ENCODE measurements around the gene MARVELD1. TPM values are rescaled to one million over a fixed set of nuclear protein-coding genes. Genes with fewer than 3 reads are reported as not detected.

MARVELD1 gene
- total RNA-seq, 4 donors from 2014 or later: 33.8 to 126 (median 58.7) TPM

DNA sequence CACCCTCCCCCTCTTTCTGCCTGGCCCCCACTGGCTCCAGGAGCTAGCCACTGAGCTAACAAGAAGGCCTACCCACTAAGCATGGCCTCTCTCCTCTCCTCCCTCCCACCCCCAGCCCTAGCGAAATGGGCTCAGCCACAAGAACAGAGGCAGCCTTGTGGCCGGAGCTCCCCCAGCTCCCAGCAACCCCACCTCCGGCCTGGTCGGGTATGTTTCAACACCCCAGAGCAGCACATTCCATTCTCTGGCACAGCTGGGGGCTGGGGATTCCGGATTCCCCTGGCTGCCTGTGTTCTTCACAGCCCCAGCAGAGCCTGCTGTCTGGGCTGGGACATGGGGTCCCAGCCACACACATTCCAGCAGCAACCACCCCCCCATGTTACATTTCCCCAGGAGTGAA lies 49.3 kb downstream of the MARVELD1 start:
- Histone ChIP-seq H3K4me1 (peaks cover 0 to 13% (median 0%) of the 10 kb centered on the region in 3 donors), H3K27ac (peak overlapping the region in 3 of 4 donors; percentile 53 to 66 (median 54)), H3K9me3 (no peaks in the 10 kb centered on the region), H3K4me3 (no peak overlapping the region), H3K27me3 (peaks cover 11% of the 10 kb centered on the region), H3K36me3 (peaks cover 0 to 53% of the 10 kb centered on the region in 2 donors)
- WGBS, 2 donors (ENCODE audit: low coverage in 1 of 2): 56% methylated on average over 2 of the region's 5 CpGs; no CpG with 5 or more reads in 1 of the 2 donors
- ATAC-seq: peak; percentile 42
- no peak for TF ChIP-seq EP300 (IDR thresholded peaks at IDR 0.05)
- peak; percentile 9 for TF ChIP-seq POLR2AphosphoS5 (IDR thresholded peaks at IDR 0.05)

DNA sequence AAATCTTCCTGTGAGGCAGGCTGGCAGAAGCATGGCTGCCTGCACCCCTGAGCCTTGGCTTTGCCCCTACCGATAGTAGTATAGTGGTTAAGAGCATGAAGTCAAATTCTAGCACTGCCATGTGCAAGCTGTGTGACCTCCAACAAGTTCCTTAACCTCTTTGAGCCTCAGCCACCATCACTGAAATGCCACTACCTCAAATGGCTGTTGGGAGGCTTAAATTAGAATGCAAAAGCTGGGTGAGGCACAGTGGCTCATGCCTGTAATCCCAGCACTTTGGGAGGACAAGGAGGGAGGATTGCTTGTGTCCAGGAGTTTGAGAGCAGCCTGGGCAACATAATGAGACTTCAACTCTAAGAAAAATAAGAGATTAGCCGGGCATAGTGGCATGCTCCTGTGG lies 49.9 kb downstream of the MARVELD1 start:
- ATAC-seq: no peak
- TF ChIP-seq POLR2A (IDR thresholded peaks at IDR 0.05) (no peak), POLR2AphosphoS5 (IDR thresholded peaks at IDR 0.05) (no peak)
- peaks cover 0 to 13% (median 0%) of the 10 kb centered on the region in 3 donors for H3K4me1 ChIP-seq
- H3K27ac ChIP-seq: peak overlapping the region in 3 of 4 donors; percentile 37 to 66 (median 53)
- peaks cover 17% of the 10 kb centered on the region for H3K27me3 ChIP-seq
- H3K36me3 ChIP-seq: peaks cover 0 to 47% of the 10 kb centered on the region in 2 donors
- no peaks in the 10 kb centered on the region for H3K9me3 ChIP-seq
- 90 to 100% methylated on average over 1 to 2 of the region's 2 CpGs for WGBS, 2 donors (ENCODE audit: low coverage in 1 of 2)
- no peak overlapping the region for H3K4me3 ChIP-seq

DNA sequence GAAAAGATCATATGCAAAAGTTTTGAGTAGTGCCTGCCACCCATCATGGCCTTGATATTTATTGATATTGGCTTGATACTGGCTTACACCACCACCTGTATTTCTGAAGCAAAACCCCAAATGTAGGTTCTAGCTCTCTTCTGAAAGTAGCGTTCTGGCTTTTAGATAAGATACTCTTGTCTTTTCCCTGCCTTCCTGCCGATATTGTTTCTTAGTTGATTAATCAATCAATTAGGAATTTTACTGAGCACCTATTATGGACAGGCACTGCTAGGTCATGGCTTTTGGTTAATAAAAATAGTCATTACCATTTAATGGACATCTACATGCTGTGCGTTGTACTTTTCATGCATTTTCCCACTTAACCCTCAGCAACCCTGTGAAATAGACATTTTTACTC lies 50.4 kb downstream of the MARVELD1 start:
- TF ChIP-seq, protein P1, sequence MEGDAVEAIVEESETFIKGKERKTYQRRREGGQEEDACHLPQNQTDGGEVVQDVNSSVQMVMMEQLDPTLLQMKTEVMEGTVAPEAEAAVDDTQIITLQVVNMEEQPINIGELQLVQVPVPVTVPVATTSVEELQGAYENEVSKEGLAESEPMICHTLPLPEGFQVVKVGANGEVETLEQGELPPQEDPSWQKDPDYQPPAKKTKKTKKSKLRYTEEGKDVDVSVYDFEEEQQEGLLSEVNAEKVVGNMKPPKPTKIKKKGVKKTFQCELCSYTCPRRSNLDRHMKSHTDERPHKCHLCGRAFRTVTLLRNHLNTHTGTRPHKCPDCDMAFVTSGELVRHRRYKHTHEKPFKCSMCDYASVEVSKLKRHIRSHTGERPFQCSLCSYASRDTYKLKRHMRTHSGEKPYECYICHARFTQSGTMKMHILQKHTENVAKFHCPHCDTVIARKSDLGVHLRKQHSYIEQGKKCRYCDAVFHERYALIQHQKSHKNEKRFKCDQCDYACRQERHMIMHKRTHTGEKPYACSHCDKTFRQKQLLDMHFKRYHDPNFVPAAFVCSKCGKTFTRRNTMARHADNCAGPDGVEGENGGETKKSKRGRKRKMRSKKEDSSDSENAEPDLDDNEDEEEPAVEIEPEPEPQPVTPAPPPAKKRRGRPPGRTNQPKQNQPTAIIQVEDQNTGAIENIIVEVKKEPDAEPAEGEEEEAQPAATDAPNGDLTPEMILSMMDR (IDR thresholded peaks at IDR 0.05): no peak
- TF ChIP-seq EP300 (IDR thresholded peaks at IDR 0.05) (no peak), POLR2A (IDR thresholded peaks at IDR 0.05) (no peak), POLR2AphosphoS5 (IDR thresholded peaks at IDR 0.05) (no peak)
- 89 to 100% methylated on average over 2 to 3 of the region's 3 CpGs for WGBS, 2 donors (ENCODE audit: low coverage in 1 of 2)
- no peak for ATAC-seq
- no peaks in the 10 kb centered on the region for H3K9me3 ChIP-seq
- no peak overlapping the region for H3K4me3 ChIP-seq
- H3K36me3 ChIP-seq: peaks cover 0 to 42% of the 10 kb centered on the region in 2 donors
- H3K27me3 ChIP-seq: peaks cover 20% of the 10 kb centered on the region
- peaks cover 0 to 13% (median 0%) of the 10 kb centered on the region in 3 donors for H3K4me1 ChIP-seq
- H3K27ac ChIP-seq: peak overlapping the region in 1 of 4 donors; percentile 66

DNA sequence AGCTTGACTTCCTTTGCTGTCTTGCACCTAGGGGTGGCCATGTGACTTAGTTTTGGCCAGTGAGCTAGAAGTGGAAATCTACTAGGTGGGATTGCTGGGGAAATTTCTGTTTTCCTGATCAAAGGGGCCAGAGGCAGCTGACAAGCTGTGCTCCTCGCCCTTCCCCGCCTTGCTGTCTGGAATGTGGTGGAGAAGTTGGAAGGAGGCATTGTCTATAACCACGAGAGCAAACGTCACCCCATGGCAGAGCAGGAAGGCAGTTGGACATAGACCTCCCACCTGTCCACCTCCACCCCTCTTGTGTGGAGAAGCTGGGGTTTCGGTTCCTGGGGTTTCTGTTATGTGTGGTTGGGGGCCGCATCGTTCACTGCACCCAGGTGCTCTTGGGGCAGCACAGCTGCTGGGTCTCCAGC lies 51.0 kb downstream of the MARVELD1 start:
- Histone ChIP-seq H3K4me3 (no peak overlapping the region), H3K4me1 (peaks cover 0 to 7% (median 0%) of the 10 kb centered on the region in 3 donors), H3K9me3 (no peaks in the 10 kb centered on the region), H3K36me3 (peaks cover 0 to 36% of the 10 kb centered on the region in 2 donors), H3K27me3 (peaks cover 26% of the 10 kb centered on the region), H3K27ac (peak overlapping the region in 2 of 4 donors; percentile 6 to 47)
- WGBS, 2 donors (ENCODE audit: low coverage in 1 of 2): 90% methylated on average over 2 of the region's 7 CpGs; no CpG with 5 or more reads in 1 of the 2 donors
- ATAC-seq: no peak
- TF ChIP-seq EP300 (IDR thresholded peaks at IDR 0.05) (no peak), POLR2AphosphoS5 (IDR thresholded peaks at IDR 0.05) (no peak), POLR2A (IDR thresholded peaks at IDR 0.05) (no peak)
- TF ChIP-seq, protein P1 (IDR thresholded peaks at IDR 0.05): no peak

DNA sequence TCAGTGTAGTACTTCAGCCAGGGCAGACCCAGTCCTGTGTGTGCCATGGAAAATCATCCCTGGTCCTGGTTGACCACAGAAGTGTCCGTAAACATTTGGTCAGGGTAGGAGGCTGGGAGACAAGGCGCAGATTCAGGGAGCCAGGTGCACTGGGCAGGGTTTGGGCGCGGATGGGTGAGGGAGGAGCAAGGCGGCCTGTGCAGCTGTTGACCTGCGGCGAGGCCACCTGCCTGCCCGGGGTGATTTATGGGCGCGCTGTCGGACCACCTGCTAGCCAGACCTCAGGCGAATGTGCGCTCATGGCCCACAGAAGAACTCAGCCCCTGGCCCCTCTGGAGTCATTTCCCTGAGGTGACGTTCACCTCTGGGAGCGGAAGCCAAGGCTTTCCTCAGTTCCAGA lies 51.7 kb downstream of the MARVELD1 start:
- H3K4me1 ChIP-seq: no peaks in the 10 kb centered on the region
- H3K27me3 ChIP-seq: peaks cover 32% of the 10 kb centered on the region
- no peak overlapping the region for H3K4me3 ChIP-seq
- TF ChIP-seq, protein P1 (IDR thresholded peaks at IDR 0.05): no peak
- no peak for TF ChIP-seq POLR2A (IDR thresholded peaks at IDR 0.05)
- TF ChIP-seq POLR2AphosphoS5 (IDR thresholded peaks at IDR 0.05): no peak
- TF ChIP-seq EP300 (IDR thresholded peaks at IDR 0.05): no peak
- H3K27ac ChIP-seq: peak overlapping the region in 1 of 4 donors; percentile 47
- 77 to 80% methylated on average over 1 to 7 of the region's 15 CpGs for WGBS, 2 donors (ENCODE audit: low coverage in 1 of 2)
- no peaks in the 10 kb centered on the region for H3K9me3 ChIP-seq
- peaks cover 0 to 29% of the 10 kb centered on the region in 2 donors for H3K36me3 ChIP-seq
- ATAC-seq: no peak

DNA sequence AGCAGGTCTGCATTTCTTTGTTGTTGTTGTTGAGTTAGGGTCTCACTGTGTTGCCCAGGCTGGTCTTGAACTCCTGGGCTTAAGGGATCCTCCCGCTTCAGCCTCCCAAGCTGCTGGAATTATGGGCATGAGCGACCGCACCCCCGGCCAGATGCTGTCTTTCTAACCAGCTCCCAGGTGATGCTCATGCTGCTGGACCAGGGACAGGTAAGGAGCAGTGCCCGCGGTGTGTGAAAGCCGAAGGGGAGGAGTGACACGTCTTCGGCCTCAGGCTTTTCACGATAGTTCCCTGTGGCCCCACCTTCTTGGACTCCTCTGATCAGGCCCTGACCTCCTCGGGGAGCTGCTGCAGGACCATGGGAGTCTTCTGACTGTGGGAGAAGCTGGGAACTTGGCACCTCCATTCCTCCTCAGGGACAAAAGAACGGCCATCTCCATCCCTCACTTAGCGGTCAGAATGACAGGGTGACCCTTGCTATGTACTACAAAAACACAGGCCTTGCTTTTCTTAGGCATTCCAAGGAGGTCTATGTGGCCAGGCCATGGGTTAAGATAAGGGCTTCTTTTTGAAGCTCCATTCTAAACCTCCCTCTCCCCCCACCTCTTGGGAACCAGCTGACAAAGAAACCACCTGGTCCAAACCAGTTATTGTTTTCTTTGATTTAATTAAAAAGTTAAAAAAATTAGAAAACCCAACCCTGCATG lies 52.7 kb downstream of the MARVELD1 start:
- Histone ChIP-seq H3K4me1 (peaks cover 0 to 6% (median 0%) of the 10 kb centered on the region in 3 donors), H3K27me3 (peaks cover 43% of the 10 kb centered on the region), H3K9me3 (no peaks in the 10 kb centered on the region), H3K36me3 (peaks cover 0 to 18% of the 10 kb centered on the region in 2 donors), H3K4me3 (no peak overlapping the region), H3K27ac (no peak overlapping the region)
- WGBS, 2 donors (ENCODE audit: low coverage in 1 of 2): 88 to 89% methylated on average over 3 to 4 of the region's 13 CpGs
- TF ChIP-seq EP300 (IDR thresholded peaks at IDR 0.05) (no peak), POLR2A (IDR thresholded peaks at IDR 0.05) (no peak), POLR2AphosphoS5 (IDR thresholded peaks at IDR 0.05) (no peak)
- TF ChIP-seq, protein P1 (IDR thresholded peaks at IDR 0.05): no peak
- no peak for ATAC-seq
